ENCODE data around the gene ABTB2.

ABTB2 gene

DNA sequence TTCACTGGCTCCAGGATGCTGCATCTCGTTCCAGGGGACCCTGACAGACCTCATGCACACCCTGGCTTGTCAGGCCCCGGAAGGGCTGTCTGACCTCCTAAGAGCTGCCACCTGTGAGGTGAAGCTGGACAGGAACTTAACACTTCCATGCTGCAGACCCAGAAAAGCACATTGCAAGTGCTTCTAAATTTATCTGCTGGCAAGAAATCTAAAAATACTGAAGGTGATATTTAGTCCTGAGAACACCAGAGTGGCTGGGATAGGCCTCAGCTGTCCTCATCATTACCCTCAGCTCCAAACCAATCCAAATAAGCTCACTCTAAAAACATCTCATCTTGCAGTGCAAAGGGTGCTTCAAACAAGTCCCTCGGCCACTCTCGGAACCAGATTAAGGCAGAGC, 46.7 kb downstream of the ABTB2 start:
- DNase-seq: no peak

DNA sequence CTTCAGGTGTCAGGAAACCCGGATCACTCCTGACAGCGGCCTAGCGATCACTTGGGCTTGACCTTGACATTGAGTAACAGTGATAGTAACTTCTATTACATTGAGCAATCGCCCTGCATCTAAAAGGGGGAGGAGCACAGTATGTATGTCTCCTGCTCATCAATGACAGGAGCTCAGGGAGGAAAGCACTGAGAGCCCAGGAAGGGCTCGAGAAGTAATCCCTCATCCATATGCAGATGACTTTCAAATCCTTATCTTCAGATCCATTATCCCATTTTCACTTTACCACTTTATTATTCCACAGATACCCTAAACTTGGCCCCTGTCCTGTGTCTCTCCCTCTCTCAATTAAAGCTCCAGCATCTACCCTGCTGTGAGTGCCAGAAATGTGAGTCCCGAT, 47.8 kb downstream of the ABTB2 start:
- DNase-seq: no peak

DNA sequence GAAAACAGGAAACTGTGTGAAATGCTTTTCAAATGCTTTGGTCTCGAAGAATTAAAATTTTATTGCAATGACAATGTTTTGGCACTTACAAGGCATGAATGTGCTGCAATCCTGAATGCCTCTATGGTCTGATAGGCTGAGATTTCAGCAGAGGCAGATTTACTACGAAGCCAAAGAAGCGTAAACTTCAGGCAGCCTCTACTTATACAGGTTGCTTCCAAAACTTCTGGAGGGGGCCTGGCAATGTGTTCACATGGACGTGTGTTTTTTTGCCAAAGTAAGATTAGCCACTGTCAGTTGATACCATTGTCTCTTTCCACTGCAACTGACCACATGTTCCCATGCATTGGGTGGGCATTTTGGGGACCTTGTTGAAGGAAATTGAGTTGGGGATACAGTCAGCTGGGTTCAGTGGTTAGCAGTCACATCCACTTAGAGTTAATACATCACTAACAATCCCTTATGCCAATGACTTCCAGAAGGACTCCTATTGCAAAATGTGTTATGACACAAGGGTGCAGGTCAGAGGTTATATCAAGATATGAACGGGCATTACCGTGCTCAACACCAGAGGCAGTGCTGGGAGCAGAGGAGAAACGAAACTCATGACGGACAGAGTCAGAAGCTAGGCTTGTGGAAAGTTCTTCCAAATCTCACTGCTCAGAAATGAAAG, 48.8 kb downstream of the ABTB2 start:
- no peak for DNase-seq

DNA sequence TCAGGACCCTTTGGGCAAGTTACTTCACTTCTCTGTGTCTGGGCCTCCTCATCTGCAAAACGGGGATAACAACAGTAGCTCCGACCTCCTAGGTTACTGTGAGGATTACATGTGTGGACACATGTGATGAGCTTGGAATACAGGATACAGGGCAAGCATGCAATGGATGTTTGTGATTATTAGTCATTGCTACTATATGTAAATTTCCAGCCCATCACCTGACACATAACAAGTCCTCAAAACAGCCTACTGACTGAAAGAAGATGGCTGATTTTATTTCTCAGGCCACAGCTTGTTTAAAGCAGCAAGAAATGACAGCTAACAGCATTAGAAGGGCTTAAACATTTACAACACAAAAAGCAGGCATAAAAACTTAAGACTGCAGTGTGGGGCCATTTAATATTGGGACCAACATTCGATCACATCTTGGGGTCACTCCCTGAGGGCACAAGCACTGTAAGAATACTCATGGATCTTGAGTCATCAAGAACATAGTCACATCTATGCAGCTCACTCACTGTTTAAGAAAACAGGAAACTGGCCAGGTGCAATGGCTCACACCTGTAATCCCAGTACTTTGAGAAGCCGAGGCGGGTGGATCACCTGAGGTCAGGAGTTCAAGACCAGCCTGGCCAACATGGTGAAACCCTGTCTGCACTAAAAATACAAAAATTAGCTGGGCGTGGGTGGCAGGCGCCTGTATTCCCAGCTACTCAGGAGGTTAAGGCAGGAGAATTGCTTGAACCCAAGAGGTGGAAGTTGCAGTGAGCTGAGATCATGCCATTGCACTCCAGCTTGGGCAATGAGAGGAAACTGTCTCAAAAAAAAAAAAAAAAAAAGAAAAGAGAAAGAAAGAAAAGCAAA, 49.5 kb downstream of the ABTB2 start:
- no peak for DNase-seq

DNA sequence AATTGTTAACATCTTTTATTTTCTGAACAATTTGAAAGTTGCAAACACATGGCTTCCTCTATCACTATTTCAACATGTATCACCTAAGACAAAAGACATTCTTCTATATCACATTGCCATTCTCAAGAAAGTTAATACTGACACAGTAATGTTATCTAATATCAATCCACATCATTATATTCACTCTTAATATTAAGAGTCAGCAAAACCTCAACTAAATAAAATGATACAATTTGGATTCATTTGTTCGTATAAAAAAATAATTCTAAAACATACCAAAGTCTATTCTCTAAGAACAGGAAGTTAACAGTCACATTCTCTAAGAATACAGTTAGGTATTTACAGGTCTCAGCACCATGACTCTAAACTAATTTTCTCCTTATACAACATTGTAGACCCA, 52.0 kb downstream of the ABTB2 start:
- DNase-seq: no peak

DNA sequence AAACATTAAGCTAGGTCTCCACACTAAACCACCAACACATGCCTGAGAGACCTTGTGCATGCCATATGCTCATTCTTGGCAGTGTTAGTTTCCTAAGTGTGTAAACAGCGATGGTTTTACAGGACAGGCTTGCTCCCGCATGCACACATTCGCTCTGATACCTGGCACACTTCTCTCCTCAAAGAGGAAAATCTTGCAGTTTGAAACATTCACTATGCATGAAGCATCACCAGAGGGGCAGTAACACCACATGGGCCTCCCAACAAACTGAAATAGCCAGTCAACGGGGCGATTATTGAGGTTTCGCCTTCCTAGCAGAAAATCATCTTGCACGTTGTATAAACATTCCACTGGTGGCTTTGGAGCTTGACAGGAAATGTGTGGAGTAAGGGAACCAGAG, 52.6 kb downstream of the ABTB2 start:
- DNase-seq: no peak

DNA sequence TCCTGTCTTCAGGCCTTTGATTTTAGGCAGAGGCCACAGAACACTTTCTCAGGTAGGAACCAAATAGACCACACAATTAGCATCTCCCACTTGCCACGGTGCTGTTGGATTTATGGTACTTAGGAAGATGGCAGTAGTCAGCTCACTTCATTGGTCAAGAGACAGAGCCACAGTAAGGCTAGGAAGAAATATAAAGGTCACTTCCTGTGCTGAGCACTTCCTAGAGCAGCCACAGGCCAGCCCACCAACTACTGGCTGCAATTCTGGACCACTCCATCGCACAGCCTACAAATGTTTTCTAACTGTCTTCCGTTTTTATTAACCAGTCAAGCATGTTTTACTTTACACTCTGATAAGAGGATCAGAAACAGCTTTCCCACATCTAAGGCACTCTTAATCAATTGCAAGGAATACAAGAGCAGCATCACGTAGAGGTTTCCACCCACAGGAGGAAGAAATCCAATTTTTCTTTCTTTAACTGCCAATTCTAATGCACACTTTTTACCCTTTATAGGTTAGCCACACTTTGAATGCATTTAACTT, 54.7 kb downstream of the ABTB2 start:
- DNase-seq: no peak

DNA sequence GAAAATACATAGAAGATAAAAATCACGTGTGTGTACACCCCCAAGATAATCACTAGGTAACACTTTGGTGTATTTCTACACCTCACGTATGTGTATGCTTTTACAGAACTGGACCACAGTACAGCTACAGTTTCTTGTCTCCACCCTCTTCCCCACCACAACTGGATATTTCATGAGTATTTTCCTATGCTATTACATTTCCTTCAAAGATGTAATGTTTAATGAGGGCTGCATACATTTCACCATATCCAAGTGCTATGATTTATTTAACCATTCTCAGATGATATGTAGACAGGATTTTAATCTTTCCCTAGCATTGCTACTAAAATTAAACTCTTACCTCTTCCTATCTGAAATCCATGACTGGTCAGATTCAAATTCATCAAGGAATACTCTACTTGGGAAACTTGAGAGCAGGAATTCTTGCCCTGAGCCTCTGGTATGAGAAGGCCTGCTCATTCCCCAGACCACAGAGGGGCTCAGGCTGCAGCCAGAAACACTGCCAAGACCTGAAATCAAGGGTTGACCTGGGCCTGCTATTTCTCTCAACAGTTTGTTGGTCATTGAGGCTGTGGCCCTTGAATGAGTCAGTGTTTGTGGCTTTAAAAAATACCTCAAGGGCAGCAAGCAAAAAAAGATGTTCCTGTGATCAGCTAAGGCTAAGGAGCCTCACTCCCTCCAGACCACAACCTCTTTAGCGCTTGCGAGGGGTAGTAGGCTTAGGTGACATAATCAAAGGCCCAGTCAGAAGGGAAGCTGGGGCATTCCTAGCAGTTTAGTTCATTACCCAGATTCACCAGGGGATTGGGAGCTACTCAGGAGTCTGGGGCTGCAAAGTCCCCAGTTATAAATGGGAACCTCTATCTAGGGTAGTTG, 55.5 kb downstream of the ABTB2 start:
- peak; percentile 2 for DNase-seq

DNA sequence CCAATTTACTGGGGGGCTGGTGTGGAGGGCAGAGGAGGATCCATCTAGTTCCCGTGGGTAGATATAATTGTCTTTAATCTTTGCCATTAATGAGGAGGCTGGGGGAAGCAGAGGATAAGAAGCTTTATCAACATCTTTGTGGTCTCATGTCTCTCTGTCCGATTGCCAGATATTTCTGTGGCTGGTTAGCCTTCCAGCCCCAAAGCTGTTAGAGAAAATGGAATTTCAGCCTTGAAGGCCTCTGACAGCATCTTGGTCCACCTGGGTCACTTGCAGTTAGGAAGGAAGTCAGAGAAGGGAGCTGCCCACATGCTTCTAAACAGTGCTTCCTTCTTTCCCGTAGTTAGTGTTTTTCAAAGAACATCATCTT, 56.9 kb downstream of the ABTB2 start:
- DNase-seq: no peak

DNA sequence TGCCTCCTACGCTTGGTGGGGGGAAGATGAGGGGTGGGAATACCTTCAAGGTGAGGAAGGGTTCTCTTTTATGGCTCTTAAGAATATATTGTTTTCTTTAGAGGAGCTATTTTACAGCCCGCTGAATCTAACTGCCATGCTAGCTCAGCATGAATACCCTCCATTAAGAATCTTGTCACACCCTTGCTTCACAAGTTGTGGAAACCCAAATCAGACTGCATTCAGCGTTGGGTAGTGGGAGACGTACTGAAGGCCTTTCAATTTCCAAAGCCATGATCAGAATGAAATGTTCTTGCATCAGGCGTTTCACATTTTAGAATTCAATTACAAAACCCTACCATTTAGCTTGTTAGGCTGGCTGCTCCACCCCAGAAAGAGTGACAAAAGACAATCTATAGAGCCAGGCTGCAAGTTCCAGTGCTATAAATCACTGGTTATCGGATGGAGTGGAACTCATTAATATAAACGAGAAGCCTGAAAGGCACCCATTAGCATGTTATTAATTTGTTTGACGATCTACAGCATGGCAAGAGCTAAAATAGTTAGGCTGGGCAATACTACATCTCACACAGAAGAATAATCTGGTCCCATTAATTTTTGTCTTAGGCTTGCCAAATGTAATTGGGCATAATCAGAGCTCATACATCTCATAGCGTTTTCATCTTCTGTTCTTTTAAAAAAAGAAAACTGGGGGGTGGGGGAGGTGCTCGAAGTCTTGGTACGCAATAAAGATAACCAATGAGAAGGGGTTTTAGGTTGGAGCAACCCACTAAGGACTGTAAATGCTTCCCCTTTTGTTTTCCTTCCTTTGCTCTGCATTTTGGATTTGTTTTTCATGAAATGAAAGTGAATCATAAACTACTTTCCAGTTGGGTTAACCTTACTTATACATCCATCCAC, 57.5 kb downstream of the ABTB2 start:
- DNase-seq: no peak

DNA sequence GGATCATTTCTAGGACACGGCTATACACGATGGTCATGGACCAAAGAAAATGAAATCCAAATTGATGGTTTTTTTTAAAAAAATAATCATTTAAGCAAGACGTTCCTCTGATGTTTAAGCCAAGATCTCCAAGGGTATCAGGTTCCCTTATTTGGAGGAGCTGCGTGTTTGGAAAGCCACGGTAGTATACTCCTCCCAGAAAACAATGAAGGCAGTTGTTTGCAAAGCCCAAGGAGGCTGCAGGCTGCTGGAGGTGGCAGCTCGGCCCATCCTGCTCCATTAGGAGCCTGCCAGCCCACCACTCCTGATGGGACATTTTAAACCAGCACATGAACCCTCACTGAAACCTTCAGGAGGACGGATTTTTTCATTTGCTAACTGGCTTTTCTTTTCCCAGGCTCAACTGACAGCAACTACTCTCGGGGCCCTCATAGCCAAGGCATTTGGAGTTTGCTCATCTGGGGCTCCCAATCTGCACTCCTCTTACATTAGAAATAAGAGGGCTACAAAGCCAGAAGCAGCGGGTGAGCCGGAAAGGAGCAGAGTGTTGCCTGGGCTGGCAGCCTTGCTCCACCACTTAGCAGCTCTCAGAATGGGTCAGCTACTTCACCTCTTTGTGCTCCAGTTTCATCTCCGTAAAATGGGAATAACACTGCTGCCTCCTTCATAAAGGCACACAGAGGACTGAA, 58.4 kb downstream of the ABTB2 start:
- no peak for DNase-seq

DNA sequence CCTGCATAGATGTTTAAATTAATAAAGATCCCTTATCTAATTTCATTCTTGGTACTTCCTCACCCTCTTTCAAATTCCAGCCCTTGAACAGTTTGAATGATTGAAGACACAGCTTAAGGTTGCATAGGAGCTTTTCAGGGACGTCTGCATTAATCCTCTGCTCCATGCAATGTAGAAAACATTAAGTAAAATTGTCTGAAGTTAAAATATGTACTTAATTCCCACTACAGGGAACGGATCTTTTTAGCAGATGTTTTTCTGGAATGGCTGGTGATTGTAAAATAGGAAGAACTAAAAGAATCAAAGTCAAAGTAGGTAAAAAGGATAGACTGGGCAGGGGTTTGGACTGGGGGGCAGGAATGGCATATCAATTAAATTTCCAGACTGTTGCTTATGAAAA, 58.9 kb downstream of the ABTB2 start:
- DNase-seq: no peak

DNA sequence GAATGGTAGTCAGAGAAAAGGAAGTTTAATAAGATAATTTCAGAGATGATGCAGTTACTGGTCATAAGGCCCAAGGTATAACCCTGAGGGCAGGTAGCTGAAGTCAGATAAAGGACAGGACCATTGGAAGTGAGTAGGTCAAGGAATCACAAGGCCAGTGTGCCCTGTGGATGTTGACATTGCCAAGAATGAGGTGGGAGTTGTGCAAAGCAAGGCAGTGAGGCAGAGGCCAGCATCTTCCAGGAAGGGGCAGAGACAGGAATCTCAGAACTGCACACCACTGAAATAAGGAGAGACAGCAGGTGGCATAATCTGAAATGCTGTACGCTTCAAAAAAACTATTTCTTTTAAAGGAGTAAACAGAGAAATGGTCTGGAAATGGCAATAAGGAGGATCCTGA, 61.4 kb downstream of the ABTB2 start:
- no peak for DNase-seq

DNA sequence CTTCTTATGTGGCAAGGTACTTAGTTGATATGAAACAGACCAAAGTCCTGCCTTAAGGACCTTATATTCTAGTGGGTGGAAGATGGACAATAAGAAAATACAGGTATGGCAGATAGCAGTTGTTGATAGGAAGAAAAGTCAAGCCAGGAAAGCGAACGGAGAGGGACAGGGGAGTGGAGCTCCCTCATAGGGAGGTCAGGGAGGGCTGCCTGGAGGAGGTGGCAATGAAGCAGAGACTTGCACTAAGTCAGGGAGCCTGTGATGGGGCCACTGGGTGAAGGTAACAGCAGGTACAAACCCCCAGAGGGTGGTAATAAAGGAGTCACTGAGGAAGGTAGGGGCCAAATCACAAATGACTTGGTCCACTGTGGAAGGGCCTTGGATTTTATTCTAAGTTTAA, 65.3 kb downstream of the ABTB2 start:
- no peak for DNase-seq

DNA sequence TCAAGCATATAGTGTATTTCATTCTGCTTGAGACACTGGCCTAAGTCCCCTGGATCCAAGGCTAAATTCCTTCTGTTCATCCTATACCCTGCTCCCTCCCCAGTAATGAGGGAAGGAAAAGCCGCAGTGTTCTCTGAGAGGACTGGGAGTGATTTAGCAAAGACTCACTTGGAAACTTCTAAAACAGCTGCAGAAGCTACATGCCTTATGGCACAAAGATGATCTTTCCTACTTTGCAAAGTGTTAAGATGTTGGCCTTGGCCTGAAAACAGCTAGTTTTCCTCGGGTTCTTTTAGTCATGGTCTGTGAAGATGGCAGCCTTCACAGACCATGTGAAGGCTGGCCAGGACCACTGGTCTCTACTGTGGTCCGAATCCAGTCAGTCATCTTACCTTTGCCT, 65.7 kb downstream of the ABTB2 start:
- DNase-seq: no peak

DNA sequence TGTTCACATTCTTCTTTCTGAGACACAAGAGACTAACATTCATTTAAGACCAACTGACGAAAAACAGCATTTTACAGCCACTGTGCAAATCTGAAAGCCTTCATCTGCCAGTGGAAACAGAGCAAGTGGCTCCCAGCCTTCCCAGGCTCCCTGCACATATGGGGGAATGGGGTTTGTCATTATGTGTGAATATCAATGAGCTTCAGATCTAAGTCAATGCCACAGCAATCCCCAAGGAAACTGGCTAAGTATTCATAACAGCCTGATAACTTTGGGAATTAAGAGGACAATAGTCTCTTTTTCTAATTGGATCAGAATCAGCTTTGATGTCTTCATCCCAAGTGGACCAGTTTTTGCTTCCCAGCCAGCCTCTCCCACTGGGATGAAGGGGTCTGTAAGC, 66.9 kb downstream of the ABTB2 start:
- no peak for DNase-seq

DNA sequence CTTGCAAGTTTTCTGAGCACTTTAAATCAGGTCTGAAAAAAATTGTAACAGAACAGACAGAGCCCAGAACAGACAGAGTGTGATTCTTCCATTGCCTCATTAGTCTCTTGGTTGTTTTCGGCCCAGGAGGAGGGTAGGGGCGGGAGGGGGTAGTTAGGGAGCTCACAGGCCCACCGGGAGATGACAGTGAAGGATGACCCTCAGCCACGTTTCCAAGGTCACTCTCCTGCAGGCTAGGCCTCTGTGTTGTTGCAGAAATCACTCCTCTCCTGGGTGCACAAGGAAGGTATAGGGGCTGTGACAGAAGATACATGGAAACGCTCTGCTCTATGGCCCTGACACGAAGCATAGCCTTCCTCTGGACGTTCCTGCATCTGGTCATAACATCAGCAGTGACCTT, 69.3 kb downstream of the ABTB2 start:
- DNase-seq: no peak

DNA sequence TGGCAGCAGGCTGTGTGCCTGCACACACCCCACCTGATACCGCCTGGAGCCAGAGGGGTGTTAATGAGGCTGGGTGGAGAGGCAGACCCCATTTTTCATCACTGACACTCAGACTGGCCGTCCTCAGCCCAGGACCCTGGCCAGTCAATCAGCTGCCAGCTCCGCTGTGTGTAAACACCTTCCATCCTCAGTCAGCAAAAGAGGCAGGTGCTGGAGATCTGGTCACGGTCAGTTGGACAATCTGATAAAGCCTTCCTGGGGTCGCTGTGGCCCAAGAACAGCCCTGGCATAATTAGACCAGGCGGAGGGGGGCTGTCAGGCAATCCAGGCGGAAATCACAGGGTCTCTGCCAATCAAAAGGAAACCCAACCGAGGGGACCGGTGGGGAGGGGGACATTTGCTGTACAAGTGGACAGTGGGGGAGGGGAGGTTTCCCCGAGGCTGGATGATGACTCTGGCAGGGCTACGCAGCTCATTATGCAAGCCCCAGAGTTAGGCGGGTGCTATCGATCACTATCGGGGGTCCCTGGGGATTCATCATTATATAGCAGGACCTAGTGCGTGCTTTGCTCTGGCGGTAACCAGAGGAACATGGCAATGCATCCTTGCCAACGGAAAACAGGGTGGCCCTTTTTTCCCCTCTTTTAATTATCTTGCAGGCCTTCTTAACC, 72.9 kb downstream of the ABTB2 start:
- DNase-seq: no peak

DNA sequence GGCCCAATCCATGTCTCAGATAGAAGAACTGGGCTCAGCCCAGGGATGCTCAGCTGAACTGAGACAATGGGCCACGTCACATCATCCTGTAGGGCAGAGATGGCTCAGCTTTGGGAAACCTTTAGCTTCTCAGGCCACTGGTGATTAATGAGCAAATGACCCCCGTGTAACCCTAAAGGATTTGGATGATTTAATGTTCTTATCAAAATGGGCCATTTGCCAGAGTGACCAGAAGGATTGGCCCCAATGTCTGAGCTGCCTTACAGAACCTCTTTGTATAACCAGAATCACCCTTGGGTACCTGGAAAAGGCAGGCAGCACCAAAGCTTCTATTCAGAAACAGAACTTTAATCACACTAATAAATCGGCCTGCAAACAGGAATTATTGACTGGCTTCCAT, 73.7 kb downstream of the ABTB2 start:
- no peak for DNase-seq

DNA sequence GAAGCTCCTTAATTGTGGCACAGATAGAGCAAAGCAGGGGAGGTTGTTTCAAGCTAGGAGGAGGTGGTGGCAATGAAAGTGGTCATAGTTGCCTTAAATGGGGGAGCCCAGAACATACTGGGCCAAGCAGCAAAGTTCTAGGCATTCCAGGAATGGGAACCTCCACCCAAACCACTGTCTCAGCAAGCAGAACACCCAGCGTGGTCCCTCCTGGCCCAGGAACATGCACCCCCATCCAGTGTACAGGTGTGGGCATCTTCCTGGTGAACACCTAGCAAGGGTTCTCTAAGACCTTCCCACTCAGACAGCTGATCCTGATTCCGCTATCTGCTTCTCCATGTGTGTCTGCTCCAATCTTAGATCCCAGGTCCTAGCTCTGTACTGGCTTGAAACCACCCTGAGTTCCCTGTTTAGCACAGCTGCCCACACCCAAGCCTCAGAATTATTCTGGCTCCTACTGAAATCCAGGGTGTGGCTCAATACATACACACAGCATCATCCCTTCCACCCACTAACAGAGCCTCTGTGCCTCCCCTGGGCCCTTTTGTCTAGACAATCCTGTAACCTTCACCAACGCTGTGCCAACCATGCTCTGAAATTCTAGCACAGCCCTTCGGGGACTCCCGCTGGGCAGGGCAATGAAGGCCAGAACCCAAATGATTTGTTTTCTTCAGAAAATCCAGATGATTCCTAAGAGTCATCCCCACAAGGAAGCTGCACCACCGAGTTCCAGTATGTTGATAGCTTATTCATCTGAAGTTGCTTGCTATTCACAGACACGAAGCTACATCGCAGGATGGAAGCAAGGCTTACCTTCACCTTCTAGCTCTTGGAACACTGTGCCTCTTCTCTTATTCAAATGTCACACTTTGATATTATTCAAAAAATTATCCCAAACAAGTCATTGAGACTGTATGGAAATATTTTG, 76.6 kb downstream of the ABTB2 start:
- no peak for DNase-seq

All from activated CD4-positive, alpha-beta T cell treated with anti-CD3 and anti-CD28 coated beads, Interleukin-10, Interleukin-2, amounts not matched to agents 100 ng/mL and 50 ng/mL, durations not matched to agents 16 hours and 8 hours (primary cell).